Uterus (tissue), 4 donors: ENCODE data around the gene PHYH. TPM values are rescaled to one million over a fixed set of nuclear protein-coding genes. Genes with fewer than 3 reads are reported as not detected.

Experiments used
- DNase-seq, 2 donors: peaks; one replicate each; pipeline ENCODE4 v3.0.0-alpha.2; 2019 to 2020
- H3K27ac ChIP-seq, 2 donors: fragments of 200-600 bp; sonication (generic); 1 replicate in 1 of 2; 2 replicates in 1 of 2; pipeline ENCODE4 v1.5.1; 2016 to 2018
- H3K27me3 ChIP-seq, 2 donors: fragments of 200-600 bp; sonication (generic); one replicate each; pipeline ENCODE4 v1.5.1; 2018 to 2019; ENCODE audit warnings: control low read depth in 1 of 2
- H3K36me3 ChIP-seq, 2 donors: fragments of 200-600 bp; sonication (generic); one replicate each; pipeline ENCODE4 v1.5.1; 2019; ENCODE audit warnings: control low read depth in 1 of 2
- H3K4me1 ChIP-seq, 2 donors: fragments of 200-600 bp; sonication (generic); one replicate each; pipeline ENCODE4 v1.5.1; 2018 to 2019; ENCODE audit warnings: control low read depth in 1 of 2
- H3K4me3 ChIP-seq, 2 donors: fragments of 200-600 bp; sonication (generic); 1 replicate in 1 of 2; 2 replicates in 1 of 2; pipeline ENCODE4 v1.5.1; 2018 to 2019; ENCODE audit warnings: mild to moderate bottlenecking in 1 of 2
- H3K9me3 ChIP-seq, 2 donors: fragments of 200-600 bp; sonication (generic); one replicate each; pipeline ENCODE4 v1.5.1; 2019; ENCODE audit warnings: control low read depth in 1 of 2
- CTCF ChIP-seq, 4 experiments: fragments of 200-600 bp in 2 of 4; fragments of 450-650 bp in 2 of 4; sonication (generic) in 2 of 4; IDR thresholded peaks; one replicate each; pipeline ENCODE4 v1.5.1; 2016 to 2019; ENCODE audit warnings: antibody characterized with exemption in 4 of 4, mild to moderate bottlenecking in 2 of 4, moderate library complexity in 1 of 4
- POLR2A ChIP-seq, 2 donors: fragments of 450-650 bp; IDR thresholded peaks; one replicate each; pipeline ENCODE4 v1.6.1; 2016; ENCODE audit warnings: antibody characterized with exemption in 2 of 2, mild to moderate bottlenecking in 1 of 2, moderate library complexity in 1 of 2
- intact Hi-C: fragments of 100-400 bp; cut with DNase I; formaldehyde crosslinking; loops from one replicate; pipeline ENCODE4 v1.15.1; 2023; ENCODE audit warnings: low total_unique reads
- total RNA-seq, 4 donors: library from RNA; depleted of rRNA in 3 of 4; stranded (reverse); fragments of >200 nt in 3 of 4; gene quantifications; one replicate each; pipeline versions ENCODE4 v1.1.0 to v1.2.4, GENCODE V29; 2014 to 2023
- donor health status: DM: yes; HTN: yes; CAD: no.

Gene PHYH
- total RNA-seq, 4 donors from 2014 or later = 21.8 to 94.1 (median 23.5) TPM

- Histone ChIP-seq H3K27me3 (no peaks in the 10 kb centered on the region), H3K9me3 (no peaks in the 10 kb centered on the region), H3K36me3 (no peaks in the 10 kb centered on the region), H3K27ac (no peak overlapping the region), H3K4me3 (no peak overlapping the region), H3K4me1 (no peaks in the 10 kb centered on the region)
- TF ChIP-seq POLR2A (IDR thresholded peaks at IDR 0.05) (no peak), CTCF (IDR thresholded peaks at IDR 0.05) (no peak)
- intact Hi-C loops = no loop called here
- no peak for DNase-seq
These were observed 11.3 kb upstream of the PHYH start for GRCh38 chr10:13311177-13311575.

GRCh38 chr10:13310518-13311176 is 10.8 kb upstream of the PHYH start:
- intact Hi-C loops = no loop called here
- Histone ChIP-seq H3K27me3 (no peaks in the 10 kb centered on the region), H3K36me3 (no peaks in the 10 kb centered on the region), H3K4me3 (no peak overlapping the region), H3K9me3 (no peaks in the 10 kb centered on the region), H3K27ac (no peak overlapping the region), H3K4me1 (no peaks in the 10 kb centered on the region)
- DNase-seq = no peak
- TF ChIP-seq POLR2A (IDR thresholded peaks at IDR 0.05) = no peak
- TF ChIP-seq CTCF (IDR thresholded peaks at IDR 0.05) = no peak

GRCh38 chr10:13309792-13310191 is 9.9 kb upstream of the PHYH start:
- Histone ChIP-seq H3K27me3 (no peaks in the 10 kb centered on the region), H3K4me1 (no peaks in the 10 kb centered on the region), H3K9me3 (no peaks in the 10 kb centered on the region), H3K36me3 (no peaks in the 10 kb centered on the region), H3K4me3 (no peak overlapping the region), H3K27ac (no peak overlapping the region)
- DNase-seq = no peak
- TF ChIP-seq POLR2A (IDR thresholded peaks at IDR 0.05) (no peak), CTCF (IDR thresholded peaks at IDR 0.05) (no peak)
- intact Hi-C loops = no loop called here

GRCh38 chr10:13308096-13308495 is 8.2 kb upstream of the PHYH start:
- no peak overlapping the region for H3K4me3 ChIP-seq
- TF ChIP-seq CTCF (IDR thresholded peaks at IDR 0.05) = no peak
- TF ChIP-seq POLR2A (IDR thresholded peaks at IDR 0.05) = no peak
- no peaks in the 10 kb centered on the region for H3K27me3 ChIP-seq
- no peaks in the 10 kb centered on the region for H3K4me1 ChIP-seq
- intact Hi-C loops = no loop called here
- no peaks in the 10 kb centered on the region for H3K36me3 ChIP-seq
- H3K9me3 ChIP-seq = no peaks in the 10 kb centered on the region
- DNase-seq = no peak
- no peak overlapping the region for H3K27ac ChIP-seq

GRCh38 chr10:13306103-13306502 is 6.2 kb upstream of the PHYH start:
- intact Hi-C loops = no loop called here
- no peaks in the 10 kb centered on the region for H3K27me3 ChIP-seq
- no peak overlapping the region for H3K27ac ChIP-seq
- no peaks in the 10 kb centered on the region for H3K36me3 ChIP-seq
- DNase-seq = no peak
- H3K4me1 ChIP-seq = no peaks in the 10 kb centered on the region
- TF ChIP-seq CTCF (IDR thresholded peaks at IDR 0.05) = no peak
- no peak for TF ChIP-seq POLR2A (IDR thresholded peaks at IDR 0.05)
- no peak overlapping the region for H3K4me3 ChIP-seq
- H3K9me3 ChIP-seq = no peaks in the 10 kb centered on the region
